HG03442 (cell line): ENCODE results near the gene CUL5.
"Not testable (repeated sequence)": the region's sequence is repeated elsewhere in the genome, so short reads cannot be mapped to it uniquely, and the experiment has no call there.

ENCODE experiments used
- ATAC-seq: cut with Tn5 transposase; IDR thresholded peaks from one replicate; pipeline ENCODE4 v1.9.1; 2021; ENCODE audit warnings: mild to moderate bottlenecking, moderate library complexity; ENCODE audit not compliant: unreplicated experiment

Gene CUL5

GRCh38 chr11:108019870-108020540 lies 11.3 kb downstream of the CUL5 start:
- ATAC-seq: no peak

DNA sequence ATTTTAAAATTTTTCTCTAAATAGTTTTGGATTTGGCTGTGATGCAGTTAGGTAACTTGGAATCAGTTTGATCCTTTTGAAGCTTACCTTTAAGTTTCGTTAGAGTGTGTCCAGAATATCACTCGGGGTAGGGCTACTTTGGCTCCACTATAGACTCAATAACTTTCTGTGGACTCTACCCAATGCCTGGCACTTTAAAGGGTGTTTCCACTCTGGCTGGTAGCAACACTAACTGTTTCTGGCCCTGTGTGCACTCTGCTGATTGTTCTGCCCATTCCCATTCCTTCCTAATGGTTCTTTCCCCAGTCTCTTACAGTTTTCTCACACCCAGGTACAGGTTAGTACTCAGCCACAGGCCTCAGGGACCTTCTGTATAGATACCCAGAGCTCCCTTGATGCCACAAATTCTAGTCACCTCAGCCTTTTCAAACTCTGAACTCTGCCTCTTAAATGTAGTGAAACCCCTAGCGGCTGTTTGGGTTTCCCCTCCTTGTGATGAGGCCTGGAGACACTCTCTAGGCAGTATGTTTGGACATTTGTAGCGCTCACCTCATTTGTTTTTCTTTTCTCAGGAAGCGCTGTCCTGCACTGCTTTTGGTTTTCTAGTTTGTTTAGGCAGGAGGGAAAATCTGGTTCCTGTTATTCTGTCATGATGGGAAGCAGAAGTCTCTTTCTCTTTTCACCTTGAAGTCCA lies 16.8 kb downstream of the CUL5 start:
- peak; percentile 94 for ATAC-seq

- ATAC-seq: no peak
These were observed 18.4 kb downstream of the CUL5 start for GRCh38 chr11:108027057-108027456.

GRCh38 chr11:108028822-108029441 lies 20.2 kb downstream of the CUL5 start:
- not testable (repeated sequence) for ATAC-seq

DNA sequence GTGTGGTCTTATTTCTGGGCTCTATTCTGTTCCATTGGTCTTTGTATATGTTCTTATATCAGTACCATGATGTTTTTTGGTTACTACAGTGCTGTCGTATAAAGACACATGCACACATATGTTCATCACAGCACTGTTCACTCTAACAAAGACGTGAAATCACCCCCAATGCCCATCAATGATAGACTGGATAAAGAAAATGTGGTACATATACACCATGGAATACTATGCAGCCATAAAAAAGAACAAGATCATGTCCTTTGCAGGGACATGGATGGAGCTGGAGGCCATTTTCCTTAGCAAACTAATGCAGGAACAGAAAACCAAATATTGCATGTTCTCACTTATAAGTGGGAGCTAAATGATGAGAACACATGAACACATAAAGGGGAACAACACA lies 22.9 kb downstream of the CUL5 start:
- ATAC-seq: not testable (repeated sequence)

DNA sequence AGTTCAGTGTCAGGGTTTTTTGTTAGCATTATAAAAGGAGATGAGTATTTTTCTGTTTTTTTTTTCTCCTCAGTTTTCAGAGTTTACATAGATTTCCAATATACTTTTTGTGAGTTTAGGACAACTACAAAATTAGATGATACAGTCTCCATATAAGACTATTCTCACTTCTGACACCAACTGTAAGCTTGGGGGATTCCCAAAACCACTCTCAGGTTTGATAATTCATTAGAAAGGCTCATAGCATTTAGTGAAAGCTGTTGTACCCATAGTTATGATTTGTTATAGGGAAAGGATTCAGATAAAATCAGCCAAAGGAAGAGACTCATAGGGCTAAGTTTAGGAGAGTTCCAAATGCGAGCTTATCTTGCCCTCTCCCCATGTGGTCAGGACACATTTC lies 24.1 kb downstream of the CUL5 start:
- ATAC-seq: no peak

GRCh38 chr11:108034034-108034433 lies 25.3 kb downstream of the CUL5 start:
- no peak for ATAC-seq

DNA sequence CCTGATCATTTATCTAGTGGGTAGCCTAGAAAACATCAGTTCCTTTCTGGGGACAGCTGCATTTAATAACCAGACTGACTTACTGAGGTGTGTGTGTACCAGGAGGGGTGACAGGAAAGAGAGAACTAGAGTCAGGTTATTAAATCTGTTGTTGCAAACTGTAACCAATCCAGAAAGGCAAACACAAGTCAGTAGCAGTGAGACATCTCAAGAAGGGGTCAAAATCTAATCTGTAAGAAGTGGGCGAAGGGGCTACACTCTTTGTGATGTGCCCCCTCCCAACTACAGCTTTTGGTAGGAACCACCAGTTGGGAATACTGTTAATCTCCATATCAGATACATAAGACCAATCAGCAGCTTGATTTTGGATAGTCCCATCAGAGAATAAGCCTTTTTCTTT lies 26.3 kb downstream of the CUL5 start:
- ATAC-seq: no peak

DNA sequence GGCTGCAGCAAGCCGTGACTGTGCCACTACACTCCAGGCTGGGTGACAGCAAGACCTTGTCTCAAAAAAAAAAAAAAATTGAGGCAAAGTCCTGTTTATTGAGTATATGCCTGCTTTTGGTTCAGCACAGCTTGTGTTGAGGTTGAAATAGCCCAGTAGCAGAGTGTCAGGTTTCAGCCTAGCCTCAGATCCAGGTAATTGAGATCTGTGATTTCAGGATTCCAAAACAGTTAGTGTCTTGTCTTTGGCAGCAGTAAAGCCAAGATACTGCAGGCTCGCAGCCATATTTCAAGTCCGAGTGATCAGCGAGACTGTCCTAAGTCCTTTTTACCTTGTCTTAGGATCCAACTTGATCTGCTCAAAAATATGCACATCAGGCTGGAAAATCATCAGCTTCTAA lies 27.0 kb downstream of the CUL5 start:
- no peak for ATAC-seq

DNA sequence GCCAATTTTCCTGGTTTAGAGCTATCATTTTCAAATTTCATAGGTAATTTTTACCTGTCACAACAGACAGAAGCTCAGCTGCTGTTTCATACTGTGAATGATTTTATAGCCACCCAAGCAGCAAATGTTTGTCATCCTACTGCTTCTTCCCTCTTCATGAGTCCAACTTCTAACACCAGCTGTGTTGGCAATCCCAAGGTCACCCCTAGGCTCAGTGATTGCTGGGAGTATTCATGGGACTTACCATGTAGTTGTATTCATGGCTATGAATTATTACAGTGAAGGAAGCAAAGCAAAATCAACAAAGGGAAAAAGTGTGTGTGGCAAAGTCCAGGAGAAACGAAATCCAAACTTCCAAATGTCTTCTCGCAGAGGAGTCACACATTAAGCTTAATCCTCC lies 28.5 kb downstream of the CUL5 start:
- no peak for ATAC-seq

GRCh38 chr11:108037636-108038035 lies 28.9 kb downstream of the CUL5 start:
- no peak for ATAC-seq

DNA sequence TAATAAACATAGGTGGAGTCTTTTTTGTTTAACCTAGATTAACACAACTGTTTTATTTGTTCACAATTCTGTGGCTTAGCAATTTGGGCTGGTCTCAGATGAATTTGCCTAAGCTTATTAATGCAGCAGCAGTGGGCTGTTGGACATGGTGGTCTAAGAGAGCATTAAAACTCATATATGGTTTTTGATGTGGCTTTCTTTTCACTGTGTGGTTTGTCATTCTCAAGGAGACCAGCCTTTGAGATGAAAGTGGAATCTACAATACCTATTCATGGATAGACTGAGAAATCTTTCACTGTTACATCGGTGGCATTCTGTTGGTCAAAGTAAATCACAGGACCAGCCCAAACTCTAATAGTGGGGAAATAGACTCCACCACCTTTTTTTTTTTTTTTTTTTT lies 39.6 kb downstream of the CUL5 start:
- ATAC-seq: no peak

GRCh38 chr11:108062336-108062735 lies 53.6 kb downstream of the CUL5 start:
- ATAC-seq: no peak

GRCh38 chr11:108063410-108063809 lies 54.7 kb downstream of the CUL5 start:
- no peak for ATAC-seq

DNA sequence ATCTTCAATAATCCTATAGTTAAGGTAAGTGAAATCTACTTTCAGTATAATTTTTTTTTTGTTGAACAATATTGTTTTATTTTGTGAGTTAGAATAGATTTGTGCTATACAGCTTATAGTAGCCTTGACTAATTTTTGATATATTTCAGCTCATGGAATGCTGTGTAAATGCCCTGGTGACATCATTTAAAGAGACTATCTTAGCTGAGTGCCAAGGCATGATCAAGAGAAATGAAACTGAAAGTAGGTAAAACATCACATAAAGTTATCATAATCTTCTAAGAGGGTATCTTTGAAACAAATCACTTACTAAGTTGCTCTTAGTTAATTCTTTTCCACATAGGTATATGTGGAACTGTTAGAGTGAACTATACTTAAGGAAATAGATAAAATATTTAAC lies 61.2 kb downstream of the CUL5 start:
- peak; percentile 66 for ATAC-seq

- no peak for ATAC-seq
These were observed 76.1 kb downstream of the CUL5 start for GRCh38 chr11:108084811-108085210.

DNA sequence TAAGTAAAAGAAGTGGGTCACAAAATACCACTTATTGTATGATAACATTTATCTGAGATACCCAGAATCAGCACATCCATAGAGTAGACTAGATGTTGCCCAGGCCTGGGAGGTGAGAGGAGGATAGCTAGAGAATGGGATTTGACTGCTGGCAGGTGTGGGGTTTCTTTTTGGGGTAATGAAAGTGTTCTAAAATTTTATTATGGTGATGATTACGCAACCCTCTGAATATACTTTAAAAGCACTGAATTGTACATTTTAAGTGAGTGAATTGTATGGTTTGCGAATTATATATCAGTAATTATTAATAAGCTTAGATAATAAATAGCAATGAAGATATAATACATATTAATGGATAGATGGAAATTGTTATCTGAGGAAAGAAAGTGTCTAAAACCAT lies 77.0 kb downstream of the CUL5 start:
- no peak for ATAC-seq

DNA sequence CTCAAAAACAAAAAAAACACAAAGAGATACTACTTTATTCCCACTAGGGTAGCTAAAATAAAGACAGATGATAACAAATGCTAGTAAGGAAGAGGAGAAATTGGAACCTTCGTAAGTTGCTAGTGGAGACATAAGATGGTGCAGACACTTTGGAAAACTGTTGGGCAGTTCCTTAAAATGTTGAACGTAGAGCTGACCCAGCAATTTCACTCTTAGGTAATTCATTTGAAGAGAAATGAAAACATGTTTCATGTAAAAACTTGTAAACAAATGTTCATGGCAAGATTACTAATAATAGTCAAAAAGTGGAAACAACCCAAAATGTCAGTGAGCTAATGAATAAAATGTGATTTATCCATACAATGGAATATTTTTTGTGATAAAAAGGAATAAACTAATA lies 83.4 kb downstream of the CUL5 start:
- ATAC-seq: no peak

DNA sequence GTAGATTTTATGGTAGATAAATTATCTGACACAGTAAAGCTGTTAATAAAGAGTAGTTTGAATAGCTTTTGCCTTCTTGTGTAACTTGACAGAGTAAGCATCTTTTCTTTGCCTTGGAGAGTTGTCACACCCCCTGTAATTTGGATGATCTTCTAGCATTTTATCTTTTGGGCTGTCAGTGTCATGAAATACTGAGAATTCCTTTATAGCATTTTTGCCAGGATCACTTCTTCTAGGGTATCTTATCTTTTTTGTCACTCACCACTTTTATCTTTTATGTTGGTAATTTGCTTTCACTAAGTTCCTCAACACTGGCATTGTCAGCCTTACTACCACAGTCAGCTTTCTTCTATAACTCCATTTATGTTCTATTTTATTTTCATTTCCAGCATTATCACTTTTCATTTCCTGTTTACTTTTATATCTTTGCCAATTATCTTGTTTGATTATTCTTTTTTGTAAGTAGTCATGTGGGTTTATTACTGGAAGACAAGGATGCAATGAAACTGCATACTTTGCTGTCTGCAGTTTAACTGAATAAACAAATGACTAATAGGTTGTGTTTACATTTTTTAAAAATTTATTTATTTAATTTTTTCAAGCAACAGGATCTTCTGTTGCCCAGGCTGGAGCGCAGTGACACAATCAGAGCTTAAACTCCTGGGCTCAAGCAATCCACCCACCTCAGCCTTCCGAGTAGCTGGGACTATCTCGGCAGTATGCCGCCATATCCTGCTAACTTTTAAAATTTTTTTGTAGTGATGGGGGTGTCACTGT lies 84.6 kb downstream of the CUL5 start:
- no peak for ATAC-seq

- ATAC-seq: no peak
These were observed 88.5 kb downstream of the CUL5 start for GRCh38 chr11:108097179-108097578.

- ATAC-seq: no peak
These were observed 92.5 kb downstream of the CUL5 start for GRCh38 chr11:108101090-108101775.
